ENCODE results near the gene RRBP1. TPM values are rescaled to one million over a fixed set of nuclear protein-coding genes. Genes with fewer than 3 reads are reported as not detected.

The RRBP1 gene
- total RNA-seq, 2 donors from 2014 or later = 191 to 212 TPM

GRCh38 chr20:17679941-17680835, 1.9 kb downstream of the RRBP1 start:
- 12 to 17% methylated on average over 13 to 27 of the region's 27 CpGs for WGBS, 2 experiments (ENCODE audit: insufficient coverage in 1 of 2, insufficient read length in 1 of 2)
- Histone ChIP-seq H3K9me3 (ENCODE audit: control insufficient read depth, low read length) (no peaks in the 10 kb centered on the region), H3K9ac (ENCODE audit: extremely low read depth, low read length, poor library complexity, severe bottlenecking) (peak overlapping the region; percentile 91), H3K27me3 (ENCODE audit: control insufficient read depth, insufficient read depth, low read length, poor library complexity, severe bottlenecking) (no peaks in the 10 kb centered on the region), H3K4me1 (ENCODE audit: control insufficient read depth, insufficient read depth, low read length) (peaks cover 16% of the 10 kb centered on the region), H3K4me3 (ENCODE audit: low read length) (peak overlapping the region; percentile 90), H3K27ac (ENCODE audit: low read depth, low read length) (no peak overlapping the region), H3K36me3 (ENCODE audit: control insufficient read depth, insufficient read depth, low read length) (peaks cover 46% of the 10 kb centered on the region)
- Mint-ChIP-seq H3K27me3 (ENCODE audit: insufficient read depth) (peaks cover 16% of the 10 kb centered on the region), H3K4me3 (peak overlapping the region; percentile 85), H3K4me1 (peaks cover 37% of the 10 kb centered on the region), H3K27ac (peak overlapping the region; percentile 92), H3K36me3 (ENCODE audit: low read depth) (peaks cover 41% of the 10 kb centered on the region), H3K9me3 (no peaks in the 10 kb centered on the region)
- TF ChIP-seq CTCF (conservative IDR thresholded peaks at IDR 0.05) = no peak
- DNase-seq = peak; percentile 87

- Histone ChIP-seq H3K4me1 (ENCODE audit: control insufficient read depth, insufficient read depth, low read length) (peaks cover 16% of the 10 kb centered on the region), H3K36me3 (ENCODE audit: control insufficient read depth, insufficient read depth, low read length) (peaks cover 55% of the 10 kb centered on the region), H3K9me3 (ENCODE audit: control insufficient read depth, low read length) (no peaks in the 10 kb centered on the region), H3K27me3 (ENCODE audit: control insufficient read depth, insufficient read depth, low read length, poor library complexity, severe bottlenecking) (no peaks in the 10 kb centered on the region), H3K27ac (ENCODE audit: low read depth, low read length) (no peak overlapping the region), H3K9ac (ENCODE audit: extremely low read depth, low read length, poor library complexity, severe bottlenecking) (no peak overlapping the region), H3K4me3 (ENCODE audit: low read length) (peak overlapping the region; percentile 90)
- H3K27ac Mint-ChIP-seq = peak overlapping the region; percentile 71
- H3K27me3 Mint-ChIP-seq (ENCODE audit: insufficient read depth) = peaks cover 3% of the 10 kb centered on the region
- DNase-seq = no peak
- no peaks in the 10 kb centered on the region for H3K9me3 Mint-ChIP-seq
- peak overlapping the region; percentile 3 for H3K4me3 Mint-ChIP-seq
- H3K4me1 Mint-ChIP-seq = peaks cover 38% of the 10 kb centered on the region
- no peak for TF ChIP-seq CTCF (conservative IDR thresholded peaks at IDR 0.05)
- peaks cover 50% of the 10 kb centered on the region for H3K36me3 Mint-ChIP-seq (ENCODE audit: low read depth)
- WGBS, 2 experiments (ENCODE audit: insufficient coverage in 1 of 2, insufficient read length in 1 of 2) = 90% methylated on average over 3 of the region's 3 CpGs; no CpG with 5 or more reads in 1 of the 2 experiments
Measured at GRCh38 chr20:17678886-17679285, 3.2 kb downstream of the RRBP1 start.

GRCh38 chr20:17678295-17678694, 3.7 kb downstream of the RRBP1 start:
- peaks cover 37% of the 10 kb centered on the region for H3K4me1 Mint-ChIP-seq
- H3K36me3 Mint-ChIP-seq (ENCODE audit: low read depth) = peaks cover 52% of the 10 kb centered on the region
- H3K27ac Mint-ChIP-seq = peak overlapping the region; percentile 50
- H3K27me3 ChIP-seq (ENCODE audit: control insufficient read depth, insufficient read depth, low read length, poor library complexity, severe bottlenecking) = no peaks in the 10 kb centered on the region
- no peaks in the 10 kb centered on the region for H3K27me3 Mint-ChIP-seq (ENCODE audit: insufficient read depth)
- no peak overlapping the region for H3K4me3 ChIP-seq (ENCODE audit: low read length)
- peaks cover 16% of the 10 kb centered on the region for H3K4me1 ChIP-seq (ENCODE audit: control insufficient read depth, insufficient read depth, low read length)
- H3K9me3 Mint-ChIP-seq = no peaks in the 10 kb centered on the region
- H3K36me3 ChIP-seq (ENCODE audit: control insufficient read depth, insufficient read depth, low read length) = peaks cover 59% of the 10 kb centered on the region
- DNase-seq = no peak
- H3K27ac ChIP-seq (ENCODE audit: low read depth, low read length) = no peak overlapping the region
- peak overlapping the region; percentile 3 for H3K4me3 Mint-ChIP-seq
- WGBS, 2 experiments (ENCODE audit: insufficient coverage in 1 of 2, insufficient read length in 1 of 2) = 60 to 80% methylated on average over 1 to 2 of the region's 2 CpGs
- no peak for TF ChIP-seq CTCF (conservative IDR thresholded peaks at IDR 0.05)
- no peak overlapping the region for H3K9ac ChIP-seq (ENCODE audit: extremely low read depth, low read length, poor library complexity, severe bottlenecking)
- no peaks in the 10 kb centered on the region for H3K9me3 ChIP-seq (ENCODE audit: control insufficient read depth, low read length)

Data from endodermal cell (in vitro differentiated cells).